ENCODE data around the gene PDE6B. TPM values are rescaled to one million over a fixed set of nuclear protein-coding genes. Genes with fewer than 3 reads are reported as not detected.
A peak's percentile ranks its signal among the peaks of the same experiment; 100 is the strongest.

Gene PDE6B
- polyA plus RNA-seq, 1 donor from 2014 or later = 3.2 TPM

DNA sequence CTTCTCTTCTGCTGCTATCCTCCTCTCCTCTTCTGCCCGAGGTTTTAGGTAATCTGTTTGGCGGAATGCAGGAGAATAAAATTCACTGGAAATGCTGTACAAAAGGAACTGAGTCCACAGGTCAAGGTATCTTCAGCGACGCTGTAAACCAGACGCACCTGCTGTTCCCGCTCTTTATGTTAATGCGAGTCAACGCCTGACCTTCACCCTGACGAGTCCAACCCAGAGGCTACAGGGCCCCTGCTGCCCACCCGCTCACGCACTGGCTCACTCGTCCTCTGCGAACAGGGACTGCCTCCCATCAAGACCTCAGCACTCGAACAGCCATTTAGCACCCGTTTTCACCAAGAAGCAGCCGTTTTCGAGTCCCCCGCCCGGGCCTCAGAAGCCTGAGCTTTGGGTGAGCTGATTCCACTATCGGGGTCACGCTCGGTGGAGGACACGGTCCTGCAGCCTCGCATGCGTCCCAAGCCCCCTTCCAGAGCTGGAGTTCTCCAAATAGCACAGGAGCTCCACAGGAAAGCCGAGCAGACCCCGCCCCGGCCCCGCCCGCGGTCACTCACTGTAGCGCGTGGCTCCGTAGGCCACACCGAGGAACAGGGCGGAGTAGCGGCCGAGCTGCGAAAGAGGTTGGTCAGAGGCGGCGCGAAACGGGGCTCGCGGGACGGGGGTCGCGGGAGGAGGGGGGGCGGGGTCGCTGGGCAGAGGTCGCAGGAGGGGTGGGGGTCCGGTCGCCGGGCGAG, 48.1 kb downstream of the PDE6B start:
- peaks cover 11% of the 10 kb centered on the region for H3K79me2 ChIP-seq (replicated peaks; ENCODE audit: insufficient read depth, low read length)
- no peaks in the 10 kb centered on the region for H3K27me3 ChIP-seq (ENCODE audit: insufficient read depth, low read depth, low read length)
- H3F3A ChIP-seq (ENCODE audit: insufficient read depth, low read length, poor library complexity, severe bottlenecking) = no peaks in the 10 kb centered on the region
- H4K20me1 ChIP-seq (ENCODE audit: insufficient read depth) = no peaks in the 10 kb centered on the region
- H3K9ac ChIP-seq (ENCODE audit: low read length) = peak overlapping the region; percentile 73
- H3K4me2 ChIP-seq (ENCODE audit: low read length) = peak overlapping the region; percentile 67
- TF ChIP-seq TAF1 (IDR thresholded peaks at IDR 0.05; ENCODE audit: low read depth) = no peak
- TF ChIP-seq, protein P1, sequence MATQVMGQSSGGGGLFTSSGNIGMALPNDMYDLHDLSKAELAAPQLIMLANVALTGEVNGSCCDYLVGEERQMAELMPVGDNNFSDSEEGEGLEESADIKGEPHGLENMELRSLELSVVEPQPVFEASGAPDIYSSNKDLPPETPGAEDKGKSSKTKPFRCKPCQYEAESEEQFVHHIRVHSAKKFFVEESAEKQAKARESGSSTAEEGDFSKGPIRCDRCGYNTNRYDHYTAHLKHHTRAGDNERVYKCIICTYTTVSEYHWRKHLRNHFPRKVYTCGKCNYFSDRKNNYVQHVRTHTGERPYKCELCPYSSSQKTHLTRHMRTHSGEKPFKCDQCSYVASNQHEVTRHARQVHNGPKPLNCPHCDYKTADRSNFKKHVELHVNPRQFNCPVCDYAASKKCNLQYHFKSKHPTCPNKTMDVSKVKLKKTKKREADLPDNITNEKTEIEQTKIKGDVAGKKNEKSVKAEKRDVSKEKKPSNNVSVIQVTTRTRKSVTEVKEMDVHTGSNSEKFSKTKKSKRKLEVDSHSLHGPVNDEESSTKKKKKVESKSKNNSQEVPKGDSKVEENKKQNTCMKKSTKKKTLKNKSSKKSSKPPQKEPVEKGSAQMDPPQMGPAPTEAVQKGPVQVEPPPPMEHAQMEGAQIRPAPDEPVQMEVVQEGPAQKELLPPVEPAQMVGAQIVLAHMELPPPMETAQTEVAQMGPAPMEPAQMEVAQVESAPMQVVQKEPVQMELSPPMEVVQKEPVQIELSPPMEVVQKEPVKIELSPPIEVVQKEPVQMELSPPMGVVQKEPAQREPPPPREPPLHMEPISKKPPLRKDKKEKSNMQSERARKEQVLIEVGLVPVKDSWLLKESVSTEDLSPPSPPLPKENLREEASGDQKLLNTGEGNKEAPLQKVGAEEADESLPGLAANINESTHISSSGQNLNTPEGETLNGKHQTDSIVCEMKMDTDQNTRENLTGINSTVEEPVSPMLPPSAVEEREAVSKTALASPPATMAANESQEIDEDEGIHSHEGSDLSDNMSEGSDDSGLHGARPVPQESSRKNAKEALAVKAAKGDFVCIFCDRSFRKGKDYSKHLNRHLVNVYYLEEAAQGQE (IDR thresholded peaks at IDR 0.05; ENCODE audit: borderline replicate concordance) = no peak
- no peak for TF ChIP-seq EP300 (conservative IDR thresholded peaks at IDR 0.05; ENCODE audit: poor library complexity, severe bottlenecking)
- no peak for TF ChIP-seq RAD21 (conservative IDR thresholded peaks at IDR 0.05)
- TF ChIP-seq, protein P2, sequence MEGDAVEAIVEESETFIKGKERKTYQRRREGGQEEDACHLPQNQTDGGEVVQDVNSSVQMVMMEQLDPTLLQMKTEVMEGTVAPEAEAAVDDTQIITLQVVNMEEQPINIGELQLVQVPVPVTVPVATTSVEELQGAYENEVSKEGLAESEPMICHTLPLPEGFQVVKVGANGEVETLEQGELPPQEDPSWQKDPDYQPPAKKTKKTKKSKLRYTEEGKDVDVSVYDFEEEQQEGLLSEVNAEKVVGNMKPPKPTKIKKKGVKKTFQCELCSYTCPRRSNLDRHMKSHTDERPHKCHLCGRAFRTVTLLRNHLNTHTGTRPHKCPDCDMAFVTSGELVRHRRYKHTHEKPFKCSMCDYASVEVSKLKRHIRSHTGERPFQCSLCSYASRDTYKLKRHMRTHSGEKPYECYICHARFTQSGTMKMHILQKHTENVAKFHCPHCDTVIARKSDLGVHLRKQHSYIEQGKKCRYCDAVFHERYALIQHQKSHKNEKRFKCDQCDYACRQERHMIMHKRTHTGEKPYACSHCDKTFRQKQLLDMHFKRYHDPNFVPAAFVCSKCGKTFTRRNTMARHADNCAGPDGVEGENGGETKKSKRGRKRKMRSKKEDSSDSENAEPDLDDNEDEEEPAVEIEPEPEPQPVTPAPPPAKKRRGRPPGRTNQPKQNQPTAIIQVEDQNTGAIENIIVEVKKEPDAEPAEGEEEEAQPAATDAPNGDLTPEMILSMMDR (IDR thresholded peaks at IDR 0.05; ENCODE audit: poor library complexity, severe bottlenecking) = no peak
- TF ChIP-seq SMC3 (conservative IDR thresholded peaks at IDR 0.05; ENCODE audit: poor library complexity) = no peak
- no peak for TF ChIP-seq POLR2AphosphoS5 (IDR thresholded peaks at IDR 0.05)
- no peak for TF ChIP-seq MXI1 (conservative IDR thresholded peaks at IDR 0.05; ENCODE audit: poor library complexity, severe bottlenecking)
- TF ChIP-seq EZH2 (IDR thresholded peaks at IDR 0.05; ENCODE audit: borderline replicate concordance, insufficient read depth, low read length, poor library complexity, severe bottlenecking) = no peak
- H3K4me3 ChIP-seq (ENCODE audit: low read length) = peak overlapping the region; percentile 98
- no peaks in the 10 kb centered on the region for H3K9me3 ChIP-seq (ENCODE audit: low read length)
- no peaks in the 10 kb centered on the region for H3K36me3 ChIP-seq (ENCODE audit: insufficient read depth, low read length)
- H2AFZ ChIP-seq (ENCODE audit: low read depth, low read length) = peak overlapping the region; percentile 33
- H3K27ac ChIP-seq (ENCODE audit: low read length) = peak overlapping the region; percentile 45
- H3K9me2 ChIP-seq (ENCODE audit: insufficient read depth, low read length) = no peaks in the 10 kb centered on the region

DNA sequence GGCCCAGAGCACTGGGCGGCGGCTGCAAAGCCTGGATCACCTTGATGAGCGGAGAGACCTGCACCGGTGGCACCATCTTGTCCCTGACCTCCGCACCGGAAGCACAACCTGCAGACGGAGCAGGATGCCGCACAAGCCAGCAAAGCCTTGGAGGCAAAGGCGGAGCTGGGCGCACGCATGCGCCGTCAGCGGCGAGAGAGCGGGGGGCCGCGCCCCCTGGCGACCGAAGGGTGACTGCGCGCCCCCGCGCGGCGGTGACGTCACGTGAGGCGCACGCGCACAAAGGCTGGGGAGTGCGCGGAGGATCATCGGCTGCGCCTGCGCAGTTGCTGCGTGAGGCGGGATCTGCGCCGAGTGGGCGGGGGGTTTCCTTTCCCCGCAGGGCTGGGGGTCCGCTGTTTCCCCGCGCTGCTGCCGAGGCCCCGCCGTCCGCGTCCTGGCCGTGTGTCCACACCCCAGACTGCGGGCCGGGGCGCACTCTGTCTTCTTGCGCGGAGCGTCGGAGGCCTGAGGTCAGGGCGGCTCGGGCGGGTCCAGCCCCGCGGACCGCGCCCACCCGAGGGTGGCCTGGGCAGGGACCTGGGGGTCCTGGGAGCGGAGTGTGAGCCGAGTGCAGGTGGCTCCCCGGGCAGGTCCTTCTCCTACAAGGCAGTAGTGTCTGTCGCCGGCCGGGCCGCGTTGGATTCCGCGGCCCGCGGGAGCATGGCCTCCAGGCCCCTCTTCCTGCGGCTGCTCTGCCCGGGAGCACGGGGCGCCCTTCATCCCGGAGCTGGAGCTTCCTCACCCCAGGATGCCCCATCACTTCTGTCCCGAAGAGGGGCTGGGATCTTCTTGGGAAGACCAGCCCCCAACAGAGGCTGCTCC, 49.0 kb downstream of the PDE6B start, which contains the start of the genes ATP5ME and MYL5:
ATP5ME (minus strand) TSS at position 105 of the 864 bp plus-strand sequence; CDS start at position 76, 29 bp downstream.
MYL5 (plus strand) TSS at position 371 of the 864 bp plus-strand sequence. CDS start 3,485 bp downstream, outside the sequence.
- Histone ChIP-seq H3K27ac (ENCODE audit: low read length) (peak within 1 kb of the TSS; percentile 87), H3K4me2 (ENCODE audit: low read length) (peak within 1 kb of the TSS; percentile 93), H3K79me2 (replicated peaks; ENCODE audit: insufficient read depth, low read length) (peaks cover 11% of the 10 kb centered on the region), H4K20me1 (ENCODE audit: insufficient read depth) (no peaks in the 10 kb centered on the region), H3K9ac (ENCODE audit: low read length) (peak within 1 kb of the TSS; percentile 98), H3K36me3 (ENCODE audit: insufficient read depth, low read length) (no peaks in the 10 kb centered on the region), H3K9me3 (ENCODE audit: low read length) (no peaks in the 10 kb centered on the region), H3K9me2 (ENCODE audit: insufficient read depth, low read length) (no peaks in the 10 kb centered on the region), H3F3A (ENCODE audit: insufficient read depth, low read length, poor library complexity, severe bottlenecking) (no peaks in the 10 kb centered on the region), H2AFZ (ENCODE audit: low read depth, low read length) (peak within 1 kb of the TSS; percentile 79), H3K27me3 (ENCODE audit: insufficient read depth, low read depth, low read length) (no peaks in the 10 kb centered on the region), H3K4me3 (ENCODE audit: low read length) (peak within 1 kb of the TSS; percentile 98)
- TF ChIP-seq, protein P1 (IDR thresholded peaks at IDR 0.05; ENCODE audit: borderline replicate concordance) = peak; percentile 76
- TF ChIP-seq POLR2AphosphoS5 (IDR thresholded peaks at IDR 0.05) (peak; percentile 93), EP300 (conservative IDR thresholded peaks at IDR 0.05; ENCODE audit: poor library complexity, severe bottlenecking) (peak; percentile 50), EZH2 (IDR thresholded peaks at IDR 0.05; ENCODE audit: borderline replicate concordance, insufficient read depth, low read length, poor library complexity, severe bottlenecking) (no peak), SMC3 (conservative IDR thresholded peaks at IDR 0.05; ENCODE audit: poor library complexity) (peak; percentile 96), TAF1 (IDR thresholded peaks at IDR 0.05; ENCODE audit: low read depth) (no peak), MXI1 (conservative IDR thresholded peaks at IDR 0.05; ENCODE audit: poor library complexity, severe bottlenecking) (peak; percentile 76), RAD21 (conservative IDR thresholded peaks at IDR 0.05) (peak; percentile 85)
- TF ChIP-seq, protein P2 (IDR thresholded peaks at IDR 0.05; ENCODE audit: poor library complexity, severe bottlenecking) = peak; percentile 100
